H54 (cell line): ENCODE results near the gene STK40.

ENCODE experiments used
- DNase-seq: peaks from one replicate; pipeline ENCODE4 v3.0.0; 2011; ENCODE audit warnings: low spot score, mixed read lengths; ENCODE audit not compliant: insufficient read length
- FAIRE-seq: peaks from 3 replicates; lab custom pipeline; 2011; peaks lifted over from hg19 to GRCh38; lab: Jason Lieb, UNC
- POLR2A ChIP-seq: IDR thresholded peaks from 2 replicates; pipeline ENCODE4 v1.6.1; 2011; ENCODE audit warnings: low read depth, mild to moderate bottlenecking, low read length

The STK40 gene

GRCh38 chr1:36303244-36303643 is 82.5 kb downstream of the STK40 start:
- no peak for FAIRE-seq
- DNase-seq: no peak
- TF ChIP-seq POLR2A: no peak

- FAIRE-seq: no peak
- TF ChIP-seq POLR2A: no peak
- DNase-seq: no peak
These were observed 84.5 kb downstream of the STK40 start for GRCh38 chr1:36301220-36301619.

- no peak for FAIRE-seq
- no peak for DNase-seq
These were observed 85.2 kb downstream of the STK40 start for GRCh38 chr1:36300526-36300925.

GRCh38 chr1:36298640-36299039 is 87.1 kb downstream of the STK40 start:
- no peak for TF ChIP-seq POLR2A
- DNase-seq (no peak), FAIRE-seq (no peak)

More at GRCh38 chr1:36300526-36300925, 85.2 kb downstream of the STK40 start:
- no peak for TF ChIP-seq POLR2A

GRCh38 chr1:36297062-36297461 is 88.7 kb downstream of the STK40 start:
- TF ChIP-seq POLR2A: no peak
- DNase-seq (no peak), FAIRE-seq (no peak)

GRCh38 chr1:36295390-36295789 is 90.3 kb downstream of the STK40 start:
- FAIRE-seq (no peak), DNase-seq (no peak)
- TF ChIP-seq POLR2A: no peak
